Thoracic aorta (tissue), 2 donors: Measurements from ENCODE around the gene MEGF8. TPM values are rescaled to one million over a fixed set of nuclear protein-coding genes. Genes with fewer than 3 reads are reported as not detected.

Source experiments
- ATAC-seq: fragments of 150-250 bp; one replicate; pipeline ENCODE4 v1.8.0; 2017; ENCODE audit warnings: low read depth; ENCODE audit not compliant: insufficient number of reproducible peaks, low FRiP score
- DNase-seq: peaks from one replicate; pipeline ENCODE4 v3.0.0-alpha.2; 2020; ENCODE audit warnings: low spot score
- H3K27ac ChIP-seq, 2 donors: fragments of 200-600 bp; sonication (generic); 1 replicate in 1 of 2; 2 replicates in 1 of 2; pipeline ENCODE4 v1.5.1; 2016; ENCODE audit warnings: mild to moderate bottlenecking in 2 of 2, moderate library complexity in 2 of 2
- H3K27me3 ChIP-seq: fragments of 200-600 bp; sonication (generic); replicated peaks from 2 replicates; pipeline ENCODE4 v1.6.0; 2016; ENCODE audit warnings: mild to moderate bottlenecking; ENCODE audit not compliant: insufficient read depth
- H3K36me3 ChIP-seq: fragments of 200-600 bp; sonication (generic); one replicate; pipeline ENCODE4 v1.5.1; 2016
- H3K4me1 ChIP-seq, 2 donors: fragments of 200-600 bp; sonication (generic); 1 replicate in 1 of 2; 2 replicates in 1 of 2; pipeline versions ENCODE4 v1.5.1 to v1.6.0; 2016; ENCODE audit warnings: low read depth in 2 of 2, mild to moderate bottlenecking in 1 of 2; ENCODE audit not compliant: control insufficient read depth in 1 of 2
- H3K4me3 ChIP-seq: fragments of 200-600 bp; sonication (generic); 2 replicates; pipeline ENCODE4 v1.5.1; 2016; ENCODE audit warnings: mild to moderate bottlenecking
- H3K9me3 ChIP-seq: fragments of 200-600 bp; sonication (generic); 2 replicates; pipeline ENCODE4 v1.5.1; 2016
- total RNA-seq, 2 donors: library from RNA; depleted of rRNA; stranded (reverse); fragments of >200 nt; gene quantifications; one replicate each; pipeline versions ENCODE4 v1.1.0 to v1.2.3, GENCODE V29; 2016
- TF ChIP-seq, protein P1 (sequence below): fragments of 200-600 bp; sonication (generic); IDR thresholded peaks from one replicate; pipeline ENCODE4 v1.5.1; 2019; ENCODE audit warnings: antibody characterized with exemption

Gene MEGF8
- total RNA-seq, 2 donors from 2014 or later, result 19.5 to 24.4 TPM

DNA sequence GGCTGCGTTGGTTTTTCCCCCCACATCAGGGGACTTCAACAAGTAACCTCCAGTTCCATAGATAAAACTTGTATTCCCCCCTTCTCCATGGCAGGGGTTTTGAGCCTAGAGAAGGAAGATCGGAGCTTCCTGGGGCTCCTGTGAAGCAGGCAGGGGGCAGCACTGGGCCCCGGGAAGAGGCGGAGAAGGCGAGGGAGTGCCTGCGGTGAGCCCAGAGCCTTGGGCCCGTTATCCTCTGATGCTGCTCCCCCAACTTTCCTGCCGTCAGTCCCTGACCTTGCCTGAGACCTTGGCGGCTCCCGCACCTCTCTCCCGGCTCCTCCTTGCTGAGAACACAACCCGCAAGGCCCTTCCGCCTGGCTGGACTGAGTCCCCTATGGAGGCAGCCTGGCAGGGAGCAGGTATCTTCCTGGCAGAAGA lies 99.3 kb downstream of the MEGF8 start:
- ATAC-seq, result no peak
- Histone ChIP-seq H3K27ac (no peak overlapping the region), H3K9me3 (no peaks in the 10 kb centered on the region), H3K4me1 (peaks cover 9 to 17% of the 10 kb centered on the region in 2 donors), H3K4me3 (no peak overlapping the region), H3K27me3 (no peaks in the 10 kb centered on the region), H3K36me3 (no peaks in the 10 kb centered on the region)
- DNase-seq, result no peak
- TF ChIP-seq, protein P1, sequence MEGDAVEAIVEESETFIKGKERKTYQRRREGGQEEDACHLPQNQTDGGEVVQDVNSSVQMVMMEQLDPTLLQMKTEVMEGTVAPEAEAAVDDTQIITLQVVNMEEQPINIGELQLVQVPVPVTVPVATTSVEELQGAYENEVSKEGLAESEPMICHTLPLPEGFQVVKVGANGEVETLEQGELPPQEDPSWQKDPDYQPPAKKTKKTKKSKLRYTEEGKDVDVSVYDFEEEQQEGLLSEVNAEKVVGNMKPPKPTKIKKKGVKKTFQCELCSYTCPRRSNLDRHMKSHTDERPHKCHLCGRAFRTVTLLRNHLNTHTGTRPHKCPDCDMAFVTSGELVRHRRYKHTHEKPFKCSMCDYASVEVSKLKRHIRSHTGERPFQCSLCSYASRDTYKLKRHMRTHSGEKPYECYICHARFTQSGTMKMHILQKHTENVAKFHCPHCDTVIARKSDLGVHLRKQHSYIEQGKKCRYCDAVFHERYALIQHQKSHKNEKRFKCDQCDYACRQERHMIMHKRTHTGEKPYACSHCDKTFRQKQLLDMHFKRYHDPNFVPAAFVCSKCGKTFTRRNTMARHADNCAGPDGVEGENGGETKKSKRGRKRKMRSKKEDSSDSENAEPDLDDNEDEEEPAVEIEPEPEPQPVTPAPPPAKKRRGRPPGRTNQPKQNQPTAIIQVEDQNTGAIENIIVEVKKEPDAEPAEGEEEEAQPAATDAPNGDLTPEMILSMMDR, result no peak

DNA sequence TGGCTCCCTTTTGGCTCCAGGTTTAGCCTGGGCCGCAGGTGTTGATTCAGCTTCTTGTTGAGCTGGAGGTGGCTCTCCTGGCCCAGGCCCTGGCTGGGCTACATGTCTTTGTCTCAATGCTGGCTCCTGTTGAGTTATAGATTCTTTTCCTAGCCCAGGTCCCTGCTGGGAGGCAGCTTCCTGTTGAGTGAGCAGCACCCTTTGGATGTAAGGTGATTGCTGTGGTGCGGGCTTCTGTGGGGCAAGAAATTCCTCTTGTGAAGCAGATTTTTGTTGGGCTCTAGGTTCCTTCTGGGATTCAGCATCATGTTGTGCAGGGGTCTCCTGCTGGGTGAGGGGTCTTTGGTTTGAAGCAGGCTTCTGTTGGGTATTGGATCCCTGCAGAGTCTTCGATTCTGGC lies 101.2 kb downstream of the MEGF8 start:
- Histone ChIP-seq H3K36me3 (no peaks in the 10 kb centered on the region), H3K4me1 (peaks cover 9 to 17% of the 10 kb centered on the region in 2 donors), H3K27me3 (no peaks in the 10 kb centered on the region), H3K4me3 (no peak overlapping the region), H3K27ac (no peak overlapping the region), H3K9me3 (no peaks in the 10 kb centered on the region)
- ATAC-seq (no peak), DNase-seq (no peak)
- TF ChIP-seq, protein P1, result no peak

DNA sequence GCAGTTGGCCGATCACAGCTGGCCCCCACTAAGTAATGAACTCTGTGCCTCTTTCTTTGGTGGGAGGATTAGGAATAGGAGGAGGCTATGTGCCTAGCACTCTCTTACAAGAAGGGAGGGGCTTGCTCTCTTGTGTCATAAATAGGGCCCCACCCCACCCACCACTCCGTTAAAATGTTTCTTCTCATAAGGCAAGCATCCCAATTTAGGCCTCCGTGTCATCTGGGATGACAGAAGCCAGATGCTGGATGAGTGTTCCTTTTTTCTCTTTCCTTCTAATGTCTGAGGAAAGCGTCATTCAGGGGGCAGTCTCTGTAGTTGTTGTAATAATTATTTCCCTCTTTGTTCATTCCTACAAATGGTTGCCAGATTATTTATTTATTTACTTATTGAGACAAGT lies 101.9 kb downstream of the MEGF8 start, which contains the start of gene LIPE:
Gene LIPE, minus strand, starts transcription at position 76 of the 400 bp plus-strand sequence. CDS start 239 bp downstream, outside the sequence.
- H3K4me3 ChIP-seq, result no peak within 1 kb of the TSS
- no peaks in the 10 kb centered on the region for H3K27me3 ChIP-seq
- no peak within 1 kb of the TSS for H3K27ac ChIP-seq
- TF ChIP-seq, protein P1, result no peak
- H3K9me3 ChIP-seq, result no peaks in the 10 kb centered on the region
- no peak for DNase-seq
- no peak for ATAC-seq
- H3K4me1 ChIP-seq, result peaks cover 9 to 17% of the 10 kb centered on the region in 2 donors
- H3K36me3 ChIP-seq, result no peaks in the 10 kb centered on the region

Other genes starting within 250 kb of the MEGF8 start
- 10 to 100 TPM; 20.4 to 24.2 TPM for gene ZNF574, start 249.5 kb upstream of the MEGF8 start, total RNA-seq
- gene POU2F2, start 193.2 kb upstream of the MEGF8 start, total RNA-seq, result 1 to 10 TPM in 1 of 2 donors, under 1 TPM in 1; 0.85 to 5.8 TPM
- gene DEDD2, start 108.0 kb upstream of the MEGF8 start, total RNA-seq, result 10 to 100 TPM; 21.7 to 33.2 TPM
- 10 to 100 TPM in 1 of 2 donors, 1 to 10 TPM in 1; 7.9 to 10.3 TPM for gene ZNF526, start 105.3 kb upstream of the MEGF8 start, total RNA-seq
- gene GSK3A, start 83.0 kb upstream of the MEGF8 start, total RNA-seq, result 10 to 100 TPM; 23.7 to 26.9 TPM
- gene ERF, start 70.5 kb upstream of the MEGF8 start, total RNA-seq, result 10 to 100 TPM; 46.6 to 49.8 TPM
- 100 to 1,000 TPM in 1 of 2 donors, 10 to 100 TPM in 1; 57.1 to 112 TPM for gene CIC, start 56.4 kb upstream of the MEGF8 start, total RNA-seq
- not detected for gene PRR19, start 23.5 kb upstream of the MEGF8 start, total RNA-seq
- gene PAFAH1B3, start 23.0 kb upstream of the MEGF8 start, total RNA-seq, result 1 to 10 TPM in 1 of 2 donors, not detected in 1; 1.8 TPM
- gene TMEM145, start 12.3 kb upstream of the MEGF8 start, total RNA-seq, result not detected
- not detected for gene CNFN, start 64.7 kb downstream of the MEGF8 start, total RNA-seq
- gene LIPE, start 101.8 kb downstream of the MEGF8 start, total RNA-seq, result 1 to 10 TPM; 4.5 to 7.3 TPM
- 1 to 10 TPM in 1 of 2 donors, not detected in 1; 1.6 TPM for gene CXCL17, start 117.3 kb downstream of the MEGF8 start, total RNA-seq
- 1 to 10 TPM; 2.2 to 4.6 TPM for gene CEACAM1, start 202.8 kb downstream of the MEGF8 start, total RNA-seq